ENCODE data around the gene HYAL2. TPM values are rescaled to one million over a fixed set of nuclear protein-coding genes. Genes with fewer than 3 reads are reported as not detected.

Gene HYAL2
- total and polyA plus RNA-seq, 3 donors from 2014 or later, result 58.6 to 111 (median 90.9) TPM

DNA sequence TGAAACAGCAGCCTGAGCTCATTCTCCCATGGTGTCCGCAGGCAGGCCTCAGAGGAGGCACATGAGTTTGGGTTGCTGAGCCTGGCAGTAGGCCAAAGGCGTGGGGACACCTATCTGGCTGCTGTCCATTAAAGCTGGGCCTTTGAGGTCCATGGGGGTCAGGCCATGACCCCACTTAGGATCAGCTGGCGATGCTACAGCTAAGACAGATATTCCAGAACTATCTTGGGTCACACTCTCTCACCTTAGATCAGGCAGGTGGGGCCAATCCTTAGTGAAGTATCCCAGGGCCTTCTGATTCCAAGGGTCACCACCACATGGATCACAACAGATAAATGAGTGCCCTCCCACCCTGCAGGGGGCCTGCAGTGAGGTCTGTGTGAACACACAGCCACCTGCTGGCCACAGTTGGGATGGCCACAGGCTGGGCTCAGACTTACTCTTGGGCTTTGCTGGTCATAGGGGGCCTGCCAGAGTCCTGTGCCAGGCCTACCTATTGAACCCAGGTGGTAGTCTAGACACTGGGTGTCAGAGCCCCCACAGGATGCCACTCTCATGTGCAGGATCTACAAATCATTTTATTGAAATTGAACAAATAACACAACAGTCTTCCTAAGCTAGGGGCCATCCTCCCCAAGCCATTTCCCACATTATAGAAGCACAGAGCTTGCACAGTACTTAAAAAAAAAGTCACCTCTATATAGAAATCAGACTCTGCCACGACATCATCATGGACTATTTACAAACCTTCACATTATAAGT, 2.0 kb upstream of the HYAL2 start:
- intact Hi-C loops (cut with DNase I; ENCODE audit: low total_unique reads), result loop anchor here (10.0 kb wide), 1 partner anchor 70 kb away; no protein-coding TSS in a partner anchor
- peak; percentile 78 for DNase-seq
- Histone ChIP-seq H3K4me3 (no peak overlapping the region), H3K36me3 (ENCODE audit: low read depth, missing control alignments) (no peaks in the 10 kb centered on the region), H3K27me3 (no peaks in the 10 kb centered on the region), H3K4me1 (peaks cover 52% of the 10 kb centered on the region), H3K27ac (peak overlapping the region in 1 of 2 donors; percentile 96), H3K9me3 (no peaks in the 10 kb centered on the region)
- WGBS, 2 donors, result 32 to 52% methylated on average over 2 to 4 of the region's 4 CpGs
- TF ChIP-seq, protein P1, sequence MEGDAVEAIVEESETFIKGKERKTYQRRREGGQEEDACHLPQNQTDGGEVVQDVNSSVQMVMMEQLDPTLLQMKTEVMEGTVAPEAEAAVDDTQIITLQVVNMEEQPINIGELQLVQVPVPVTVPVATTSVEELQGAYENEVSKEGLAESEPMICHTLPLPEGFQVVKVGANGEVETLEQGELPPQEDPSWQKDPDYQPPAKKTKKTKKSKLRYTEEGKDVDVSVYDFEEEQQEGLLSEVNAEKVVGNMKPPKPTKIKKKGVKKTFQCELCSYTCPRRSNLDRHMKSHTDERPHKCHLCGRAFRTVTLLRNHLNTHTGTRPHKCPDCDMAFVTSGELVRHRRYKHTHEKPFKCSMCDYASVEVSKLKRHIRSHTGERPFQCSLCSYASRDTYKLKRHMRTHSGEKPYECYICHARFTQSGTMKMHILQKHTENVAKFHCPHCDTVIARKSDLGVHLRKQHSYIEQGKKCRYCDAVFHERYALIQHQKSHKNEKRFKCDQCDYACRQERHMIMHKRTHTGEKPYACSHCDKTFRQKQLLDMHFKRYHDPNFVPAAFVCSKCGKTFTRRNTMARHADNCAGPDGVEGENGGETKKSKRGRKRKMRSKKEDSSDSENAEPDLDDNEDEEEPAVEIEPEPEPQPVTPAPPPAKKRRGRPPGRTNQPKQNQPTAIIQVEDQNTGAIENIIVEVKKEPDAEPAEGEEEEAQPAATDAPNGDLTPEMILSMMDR (IDR thresholded peaks at IDR 0.05), result peak; percentile 69 to 83 (median 77)
- no peak for TF ChIP-seq POLR2A (IDR thresholded peaks at IDR 0.05)

- H3K4me3 ChIP-seq, result no peak overlapping the region
- whole genome bisulfite sequencing, 2 donors, result 56% methylated on average over 4 to 5 of the region's 5 CpGs
- TF ChIP-seq, protein P1 (IDR thresholded peaks at IDR 0.05), result no peak
- no peak for TF ChIP-seq POLR2A (IDR thresholded peaks at IDR 0.05)
- peaks cover 52% of the 10 kb centered on the region for H3K4me1 ChIP-seq
- H3K27ac ChIP-seq, result peak overlapping the region in 1 of 2 donors; percentile 96
- DNase-seq, result no peak
- H3K9me3 ChIP-seq, result no peaks in the 10 kb centered on the region
- H3K27me3 ChIP-seq, result no peaks in the 10 kb centered on the region
- intact Hi-C loops (cut with DNase I; ENCODE audit: low total_unique reads), result loop anchor here (10.0 kb wide), 1 partner anchor 69 kb away; no protein-coding TSS in a partner anchor
- H3K36me3 ChIP-seq (ENCODE audit: low read depth, missing control alignments), result no peaks in the 10 kb centered on the region
These were observed 1.2 kb upstream of the HYAL2 start for GRCh38 chr3:50323614-50324199.

DNA sequence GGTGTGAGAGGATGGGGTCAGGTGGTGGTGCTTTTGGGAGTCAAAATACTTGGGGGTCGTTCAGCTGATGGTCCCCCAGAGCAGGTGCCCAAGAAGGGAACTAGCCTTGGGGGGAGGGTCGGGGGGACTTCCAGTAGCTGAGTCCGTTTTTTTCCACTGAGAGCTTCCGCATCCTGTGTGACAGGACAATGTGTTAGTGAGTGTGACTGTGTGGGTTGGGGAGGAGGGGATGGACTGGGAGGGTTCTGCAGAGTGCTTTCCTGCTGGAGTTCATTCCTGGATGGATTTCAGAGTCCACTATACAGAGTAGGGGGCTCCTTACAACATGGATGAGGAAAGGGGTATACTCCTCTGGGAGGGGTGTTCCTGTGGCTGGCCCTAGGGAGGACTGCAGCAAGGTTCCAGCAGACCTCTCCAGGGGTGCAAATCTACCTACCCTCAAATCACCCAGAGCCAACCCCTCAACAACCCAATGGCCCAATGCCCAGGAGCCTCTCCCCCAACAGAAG, 601 bp upstream of the HYAL2 start:
- intact Hi-C loops (cut with DNase I; ENCODE audit: low total_unique reads), result loop anchor here (10.0 kb wide), 1 partner anchor 68 kb away; no protein-coding TSS in a partner anchor
- H3K27ac ChIP-seq, result peak overlapping the region; percentile 93 to 96
- no peaks in the 10 kb centered on the region for H3K9me3 ChIP-seq
- H3K4me1 ChIP-seq, result peaks cover 48% of the 10 kb centered on the region
- no peaks in the 10 kb centered on the region for H3K36me3 ChIP-seq (ENCODE audit: low read depth, missing control alignments)
- H3K27me3 ChIP-seq, result no peaks in the 10 kb centered on the region
- no peak for DNase-seq
- 25 to 31% methylated on average over 4 of the region's 4 CpGs for WGBS, 2 donors
- no peak overlapping the region for H3K4me3 ChIP-seq
- TF ChIP-seq, protein P1 (IDR thresholded peaks at IDR 0.05), result no peak
- TF ChIP-seq POLR2A (IDR thresholded peaks at IDR 0.05), result no peak

DNA sequence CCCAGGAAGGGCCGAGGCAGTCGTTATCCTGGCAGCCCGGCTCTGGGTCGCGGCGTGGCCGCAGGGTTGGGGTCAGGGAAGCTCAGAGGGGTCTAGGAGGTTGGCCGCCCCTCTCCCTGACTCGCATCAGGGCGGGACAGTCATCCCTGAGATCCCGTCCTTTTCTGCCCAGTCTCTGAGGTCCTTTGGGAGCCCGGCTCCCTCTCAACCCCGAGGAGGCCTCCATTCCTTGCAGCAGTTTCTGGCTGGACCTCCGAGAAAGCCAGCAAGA, 495 bp downstream of the HYAL2 start:
- intact Hi-C loops (cut with DNase I; ENCODE audit: low total_unique reads), result loop anchor here (10.0 kb wide), 1 partner anchor 67 kb away; no protein-coding TSS in a partner anchor
- WGBS, 2 donors, result 0 to 8% methylated on average over 4 to 14 of the region's 14 CpGs
- TF ChIP-seq POLR2A (IDR thresholded peaks at IDR 0.05), result no peak
- TF ChIP-seq, protein P1 (IDR thresholded peaks at IDR 0.05), result no peak

More for the DNA sequence above, 495 bp downstream of the HYAL2 start:
- Histone ChIP-seq H3K36me3 (ENCODE audit: low read depth, missing control alignments) (no peaks in the 10 kb centered on the region), H3K27me3 (no peaks in the 10 kb centered on the region), H3K27ac (peak overlapping the region; percentile 93 to 96), H3K4me1 (peaks cover 52% of the 10 kb centered on the region), H3K9me3 (no peaks in the 10 kb centered on the region), H3K4me3 (peak overlapping the region; percentile 76 to 82)
- DNase-seq, result no peak

All from testis (tissue), 3 donors.